Activated CD8-positive, alpha-beta memory T cell treated with anti-CD3 and anti-CD28 coated beads for 24 hours (primary cell): ENCODE data around the gene ASIC2.

Source experiments
- DNase-seq: peaks from one replicate; pipeline ENCODE4 v3.0.0-alpha.2; 2020

The ASIC2 gene

DNA sequence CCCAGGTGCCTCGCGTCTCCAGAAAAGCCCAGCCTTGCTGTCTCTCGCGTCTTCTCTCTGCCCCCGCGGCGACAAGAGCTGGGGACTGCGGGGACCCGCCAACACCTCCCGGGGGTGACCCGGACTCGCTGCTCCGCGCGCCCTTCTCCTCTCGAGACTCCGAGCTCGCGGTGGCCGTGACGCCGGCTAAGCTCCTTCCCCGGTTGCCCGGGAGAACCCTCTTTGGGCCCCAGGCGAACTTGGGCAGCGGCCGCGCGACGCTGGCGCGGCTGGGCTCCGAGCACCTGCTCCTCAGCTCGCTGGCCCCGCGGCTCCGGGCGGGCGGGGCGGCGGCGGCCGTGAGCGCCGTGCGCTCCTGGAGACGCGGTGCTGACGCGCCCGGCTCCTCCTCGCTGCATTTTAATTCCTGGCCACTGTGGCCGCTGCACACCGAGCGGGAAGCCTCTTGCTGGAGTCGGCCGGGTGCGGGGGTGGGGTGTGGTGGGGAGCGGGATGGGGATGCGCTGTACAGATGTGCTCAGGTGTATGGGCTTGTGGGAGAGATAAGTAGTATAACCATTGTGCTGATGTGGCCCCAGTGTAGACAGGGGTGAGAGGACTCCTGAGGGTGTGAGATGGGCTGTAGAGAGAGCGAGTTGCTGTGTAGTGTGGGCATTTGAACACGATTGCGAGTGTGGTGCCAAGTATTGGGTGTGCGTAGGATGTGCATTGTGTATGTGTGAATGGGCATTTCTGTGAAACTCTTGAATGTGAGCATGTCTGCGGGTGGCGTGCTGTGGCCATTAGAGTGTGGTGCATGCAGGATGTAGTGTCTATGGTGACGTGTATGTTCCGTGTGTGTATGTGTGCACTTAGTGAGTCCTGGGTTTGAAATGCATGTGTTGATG is at the start of gene ASIC2:
ASIC2 (minus strand) TSS at position 315 of the 887 bp plus-strand sequence.
- DNase-seq, result no peak

DNA sequence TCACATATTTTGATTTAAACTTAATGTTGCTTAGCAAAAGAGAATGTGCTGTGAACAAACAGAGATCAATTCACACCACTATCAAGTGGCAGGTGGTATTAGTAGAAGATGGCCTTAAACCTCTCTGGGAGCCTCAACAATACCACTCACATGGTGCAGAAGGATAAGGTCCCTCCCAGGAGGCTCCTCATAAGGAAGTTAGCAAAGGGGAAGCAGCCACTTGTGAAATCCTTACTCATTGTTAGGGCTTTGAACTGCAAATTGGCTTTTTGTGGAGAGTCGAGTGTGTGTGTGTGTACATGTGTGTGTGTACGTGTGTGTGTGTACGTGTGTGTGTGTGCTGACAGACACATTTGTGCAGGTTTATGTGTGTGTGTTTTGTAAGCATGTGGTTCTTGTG is 48.9 kb upstream of the ASIC2 start:
- DNase-seq, result no peak

DNA sequence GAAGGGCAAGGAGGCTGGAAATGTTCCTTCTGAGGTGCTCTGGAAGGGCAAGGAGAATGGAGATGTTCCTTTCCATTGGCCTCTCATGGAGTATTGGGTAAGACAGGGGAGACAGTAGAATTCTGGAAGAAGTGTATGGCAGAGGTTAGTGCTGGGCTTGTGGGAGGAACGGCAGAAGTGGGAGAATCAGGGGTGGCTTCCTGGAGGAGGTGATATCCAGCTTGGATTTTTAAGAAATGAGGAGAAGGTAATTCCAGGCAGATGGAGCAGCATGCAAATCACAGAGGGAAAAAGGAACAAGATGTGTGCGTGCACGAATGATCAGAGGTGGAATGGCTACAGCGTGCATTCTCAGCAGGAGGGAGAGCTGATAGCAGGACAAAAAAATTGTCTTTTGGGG is 45.1 kb upstream of the ASIC2 start:
- DNase-seq, result no peak

DNA sequence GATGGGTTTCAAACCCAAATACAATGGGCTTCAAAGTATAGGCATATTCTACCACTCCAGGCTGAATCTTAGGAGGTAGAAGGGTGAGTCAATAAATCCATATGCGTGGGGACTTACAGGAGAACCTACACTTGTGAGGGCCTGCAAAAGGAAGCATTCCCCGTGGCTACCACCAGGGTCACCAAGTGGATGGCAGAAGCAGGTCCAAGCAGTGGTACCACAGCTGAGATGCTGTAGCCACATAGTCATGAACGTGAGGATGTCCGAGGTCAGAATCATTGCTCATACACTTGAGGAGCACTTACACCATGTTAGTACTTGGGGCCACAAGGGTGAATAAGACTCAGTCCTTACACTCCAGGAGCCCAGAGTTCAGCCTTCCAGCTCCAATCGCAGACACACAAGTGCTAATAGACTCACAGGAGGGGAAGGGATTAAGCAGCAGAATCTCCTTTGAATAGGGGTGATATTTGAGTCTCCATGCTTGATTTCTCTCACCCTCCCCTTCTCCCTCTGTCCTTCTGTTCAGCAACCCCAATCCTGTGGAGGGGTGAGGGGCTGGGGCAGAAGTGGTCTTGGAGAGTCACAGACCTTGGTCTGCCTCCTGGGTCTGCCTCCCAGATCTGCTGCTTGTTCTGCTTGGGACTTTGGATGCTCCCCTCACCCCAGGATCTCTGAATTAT is 42.5 kb upstream of the ASIC2 start:
- no peak for DNase-seq

DNA sequence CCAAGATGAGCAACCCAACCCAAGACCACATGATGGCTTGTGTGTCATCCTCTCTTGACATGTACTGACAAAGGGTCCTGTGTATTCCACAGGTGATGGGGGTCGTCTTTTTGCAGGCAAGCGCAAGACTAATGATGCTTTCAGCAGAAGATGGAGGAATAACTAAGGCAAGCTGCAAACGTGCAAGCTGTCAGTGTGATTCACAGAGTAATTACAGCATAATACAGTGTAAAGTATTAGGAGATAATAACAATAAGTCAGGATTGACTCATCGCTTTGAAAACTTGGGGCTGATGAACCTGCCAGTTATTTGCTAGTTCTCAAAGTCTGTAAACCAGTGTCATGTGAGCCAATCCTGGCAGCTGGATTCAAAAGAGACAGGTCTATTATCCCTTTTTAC is 41.6 kb upstream of the ASIC2 start:
- no peak for DNase-seq

DNA sequence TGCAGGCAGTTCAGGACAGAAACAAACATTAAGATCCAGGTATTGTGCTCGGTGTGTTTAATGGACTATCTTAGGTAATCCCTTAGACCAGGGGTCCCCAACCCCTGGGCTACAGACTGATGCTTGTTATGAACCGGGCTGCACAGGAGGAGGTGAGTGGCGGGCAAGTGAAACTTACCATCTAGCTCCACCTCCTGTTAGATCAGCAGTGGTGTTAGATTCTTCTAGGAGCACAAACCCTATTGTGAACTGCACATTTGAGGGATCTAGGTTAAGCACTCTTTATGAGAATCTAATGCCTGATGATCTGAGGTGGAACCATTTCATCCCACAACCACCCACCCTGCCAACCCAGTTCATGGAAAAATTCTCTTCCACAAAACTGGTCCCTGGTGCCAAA is 37.8 kb upstream of the ASIC2 start:
- DNase-seq, result no peak

DNA sequence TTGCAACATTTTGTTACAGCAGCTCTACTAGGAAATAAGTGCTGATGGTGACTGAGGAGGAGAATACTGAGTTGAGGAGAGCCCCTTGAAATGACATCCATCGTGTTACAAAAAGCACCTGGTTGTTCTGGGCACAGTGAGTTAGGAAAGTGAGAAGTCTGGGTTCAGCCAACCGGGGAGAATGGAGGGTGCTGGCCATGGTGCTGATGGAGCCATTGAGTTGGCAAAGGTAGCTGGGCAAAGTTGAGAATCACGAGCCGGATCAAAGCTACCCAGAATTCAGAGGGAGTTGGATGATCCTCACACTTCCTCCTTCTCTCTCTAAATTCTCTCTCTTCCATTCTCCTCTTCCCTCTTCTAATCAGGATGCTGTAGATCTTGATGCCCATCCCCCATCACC is 35.0 kb upstream of the ASIC2 start:
- no peak for DNase-seq

DNA sequence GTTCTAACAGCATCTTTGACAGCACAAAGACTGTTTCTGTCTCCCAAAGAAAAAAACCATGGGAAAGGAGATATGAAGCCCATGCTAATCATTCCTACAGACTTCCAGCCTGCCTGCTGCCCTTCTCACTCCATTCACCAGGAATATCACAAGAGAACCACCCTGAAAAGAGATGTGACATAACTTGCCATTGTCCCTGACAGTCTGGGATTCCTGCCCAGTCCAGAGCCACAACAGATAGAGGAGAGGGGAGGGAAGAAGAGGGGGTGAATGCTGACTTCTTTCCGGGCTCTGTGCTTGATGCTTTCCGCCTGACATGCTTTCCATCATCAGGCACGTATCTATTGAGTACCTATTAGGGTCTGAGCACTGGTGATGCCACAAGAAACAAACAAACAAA is 31.6 kb upstream of the ASIC2 start:
- DNase-seq, result no peak

DNA sequence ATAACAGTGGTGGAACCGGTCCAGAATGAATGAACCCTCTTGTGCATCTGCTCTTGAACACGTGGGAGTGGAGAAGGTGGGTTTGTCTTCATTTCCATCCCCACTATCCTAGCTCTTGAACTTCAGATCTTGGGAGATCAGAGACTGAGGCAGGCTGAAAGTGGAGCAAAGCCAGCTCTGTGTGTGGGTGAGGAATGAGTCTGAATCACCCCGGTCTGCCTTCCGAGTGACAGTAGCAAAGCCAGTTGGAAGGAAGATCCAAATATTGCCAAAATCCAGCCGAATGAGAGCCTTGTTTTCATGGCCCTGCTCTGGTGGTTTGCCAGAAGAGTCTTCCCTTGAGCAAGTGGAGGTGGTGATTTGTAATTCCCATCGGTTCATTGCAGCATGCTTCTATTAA is 29.0 kb upstream of the ASIC2 start:
- DNase-seq, result no peak

DNA sequence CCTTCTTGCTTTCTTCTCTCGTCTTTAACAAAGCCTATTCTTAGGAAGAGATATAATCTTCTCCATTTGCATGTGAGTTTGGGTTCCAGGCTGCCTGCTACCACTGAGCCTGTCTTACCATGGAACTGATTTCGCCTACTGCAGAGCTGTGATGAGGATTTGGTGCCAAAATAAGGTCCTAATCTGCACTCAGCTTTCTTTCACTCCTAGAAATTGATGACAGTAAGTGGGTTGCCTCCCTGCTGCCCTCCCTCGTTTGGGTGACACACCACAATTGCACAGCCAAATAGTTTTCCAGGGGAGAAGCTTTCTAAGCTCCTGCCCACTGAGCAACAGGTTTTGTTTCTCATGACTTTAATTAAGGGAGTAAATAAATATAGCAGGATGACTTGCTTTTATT is 25.1 kb upstream of the ASIC2 start:
- DNase-seq, result no peak

DNA sequence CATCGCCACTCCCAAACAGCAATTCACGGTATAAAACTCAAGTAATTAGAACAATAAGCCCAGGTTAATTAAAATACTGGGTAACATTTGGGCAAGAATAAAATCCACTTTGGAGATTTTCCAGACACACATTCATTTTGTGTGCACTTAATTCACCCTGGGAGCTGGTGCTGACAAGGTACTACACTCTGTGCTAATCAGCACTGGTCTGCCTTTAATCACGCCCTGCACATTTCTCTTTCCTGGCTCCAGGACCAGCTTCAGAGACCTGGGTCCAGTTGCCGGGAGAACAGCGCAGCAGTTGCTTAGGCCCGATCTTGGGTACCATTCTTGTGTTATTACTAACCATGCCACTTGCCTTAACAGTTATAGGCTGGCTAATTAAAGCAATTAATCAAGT is 23.7 kb upstream of the ASIC2 start:
- DNase-seq, result no peak

DNA sequence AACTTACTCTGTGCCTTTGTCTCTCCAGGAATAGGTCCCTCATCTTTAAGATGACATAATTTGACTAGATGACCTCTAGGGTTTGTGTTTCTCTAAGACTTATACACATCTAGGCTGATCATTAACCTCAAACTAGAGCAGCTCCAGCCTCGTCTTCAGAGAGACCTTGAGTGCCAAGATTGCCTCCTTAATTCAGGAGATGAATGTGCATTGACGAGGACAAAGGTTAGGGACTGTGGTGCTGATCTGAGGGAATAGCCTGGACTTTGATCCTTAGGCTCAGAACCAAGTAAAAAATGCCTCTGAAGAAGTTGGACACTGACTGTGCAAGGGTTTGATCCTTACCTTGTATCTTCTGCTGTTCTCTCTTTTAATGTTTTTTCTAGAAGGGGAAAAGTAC is 17.2 kb upstream of the ASIC2 start:
- DNase-seq, result no peak

DNA sequence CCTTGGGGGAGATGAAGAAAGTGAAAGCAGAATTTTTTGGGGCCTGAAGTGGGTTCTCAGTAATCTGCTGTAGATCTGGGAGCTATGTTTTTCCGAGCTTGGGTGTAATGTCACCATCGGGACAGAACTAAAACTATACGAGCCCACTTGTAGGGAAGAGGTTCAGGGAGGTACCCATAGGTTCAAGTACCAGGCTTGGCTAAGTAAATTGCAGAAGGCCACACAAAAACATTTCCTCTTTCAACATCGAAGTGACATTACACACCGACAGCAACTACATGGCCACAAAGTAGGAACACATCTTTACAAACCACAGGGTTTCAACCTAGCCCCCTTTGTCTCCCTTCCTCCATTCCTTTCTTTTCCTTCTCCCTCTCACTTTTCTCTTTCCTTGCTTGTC is 10.2 kb upstream of the ASIC2 start:
- DNase-seq, result no peak

DNA sequence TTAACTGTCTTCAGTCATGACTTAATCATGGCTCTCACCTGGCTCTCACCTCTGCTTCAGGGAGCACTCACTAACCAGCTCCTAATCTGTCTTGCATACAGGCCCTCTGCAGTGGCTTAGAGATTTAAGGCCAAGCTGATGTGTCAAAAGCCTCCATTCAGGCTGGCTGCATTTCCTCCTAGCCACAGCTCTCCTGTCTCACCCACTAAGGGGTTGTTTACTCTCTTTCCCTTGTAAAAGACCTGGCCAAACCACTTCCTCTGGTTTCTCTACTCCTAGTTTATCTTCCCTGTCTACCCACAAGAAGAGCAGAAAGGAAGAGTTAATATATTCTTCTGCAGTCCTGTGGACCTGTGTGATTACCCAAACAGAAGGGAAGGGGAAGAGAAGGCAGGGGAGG is 9.3 kb upstream of the ASIC2 start:
- DNase-seq, result no peak

DNA sequence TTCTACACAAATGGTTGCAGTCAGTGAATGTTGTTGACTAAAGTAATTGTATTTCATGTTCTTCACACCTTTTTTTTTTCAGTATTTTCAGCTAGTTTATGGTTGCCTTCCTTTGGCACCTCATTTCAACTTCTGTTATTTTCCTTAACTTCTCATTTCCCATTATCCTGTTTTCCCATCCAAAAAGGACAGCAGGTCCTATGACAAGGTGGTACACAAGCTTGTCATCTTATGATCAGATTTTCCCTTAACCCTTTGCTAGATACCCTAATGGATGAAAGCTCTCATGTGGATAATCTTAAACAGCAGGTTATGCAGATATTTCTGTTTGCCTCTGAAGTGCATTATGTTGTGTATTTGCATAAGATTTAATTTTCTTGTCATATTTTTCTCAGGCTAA is 7.1 kb upstream of the ASIC2 start:
- no peak for DNase-seq

DNA sequence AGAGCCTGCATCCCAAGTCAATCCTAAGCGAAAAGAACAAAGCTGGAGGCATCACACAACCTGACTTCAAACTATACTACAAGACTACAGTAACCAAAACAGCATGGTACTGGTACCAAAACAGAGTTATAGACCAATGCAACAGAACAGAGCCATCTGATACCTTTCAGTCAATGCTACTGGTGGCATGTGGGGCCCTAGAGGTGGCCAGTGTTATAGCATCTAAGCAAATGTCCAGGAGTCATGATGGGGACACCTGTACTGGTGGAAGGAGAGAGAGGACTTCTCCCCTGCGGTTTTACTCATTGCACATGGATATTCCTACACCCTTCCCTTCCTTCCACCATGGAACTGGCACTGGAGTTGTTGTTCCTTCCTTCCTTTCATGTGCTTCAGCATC is 6.0 kb upstream of the ASIC2 start:
- DNase-seq, result no peak

DNA sequence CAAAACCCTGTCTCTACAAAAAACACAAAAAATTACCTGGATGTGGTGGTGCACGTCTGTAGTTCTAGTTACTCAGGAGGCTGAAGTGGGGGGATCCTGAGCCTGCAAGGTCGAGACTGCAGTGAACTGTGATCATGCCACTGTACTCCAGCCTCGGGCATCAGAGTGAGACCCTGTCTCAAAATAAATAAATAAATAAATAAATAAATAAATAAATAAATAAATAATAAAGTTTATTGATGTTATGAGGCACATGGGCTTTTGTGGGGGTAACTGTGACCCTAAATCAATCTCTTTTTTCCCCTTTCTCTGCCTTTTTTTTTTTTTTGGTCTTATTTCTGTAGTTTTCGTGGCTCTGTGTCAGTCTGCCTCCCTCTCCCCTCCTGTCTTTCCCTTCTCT is 4.5 kb upstream of the ASIC2 start:
- DNase-seq, result no peak

DNA sequence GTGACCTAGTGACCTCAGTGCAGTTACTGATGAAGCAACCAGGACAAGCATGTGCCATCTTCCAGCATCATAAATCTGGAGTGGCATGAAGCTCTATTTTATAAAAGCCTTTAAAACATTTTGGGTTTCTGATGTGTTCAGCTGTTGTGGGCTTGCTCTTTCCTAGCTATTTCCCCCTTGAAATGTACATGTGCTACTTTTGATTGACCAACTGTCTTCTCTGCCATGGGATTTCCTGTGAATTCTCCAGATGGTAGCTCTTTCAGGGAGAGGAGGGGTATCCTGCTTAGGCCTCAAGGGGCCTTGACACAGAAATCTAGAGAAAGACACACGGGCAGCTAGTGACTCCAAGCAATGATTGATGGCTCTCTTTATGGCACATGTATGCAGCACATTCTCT is 1.9 kb upstream of the ASIC2 start:
- DNase-seq, result no peak

DNA sequence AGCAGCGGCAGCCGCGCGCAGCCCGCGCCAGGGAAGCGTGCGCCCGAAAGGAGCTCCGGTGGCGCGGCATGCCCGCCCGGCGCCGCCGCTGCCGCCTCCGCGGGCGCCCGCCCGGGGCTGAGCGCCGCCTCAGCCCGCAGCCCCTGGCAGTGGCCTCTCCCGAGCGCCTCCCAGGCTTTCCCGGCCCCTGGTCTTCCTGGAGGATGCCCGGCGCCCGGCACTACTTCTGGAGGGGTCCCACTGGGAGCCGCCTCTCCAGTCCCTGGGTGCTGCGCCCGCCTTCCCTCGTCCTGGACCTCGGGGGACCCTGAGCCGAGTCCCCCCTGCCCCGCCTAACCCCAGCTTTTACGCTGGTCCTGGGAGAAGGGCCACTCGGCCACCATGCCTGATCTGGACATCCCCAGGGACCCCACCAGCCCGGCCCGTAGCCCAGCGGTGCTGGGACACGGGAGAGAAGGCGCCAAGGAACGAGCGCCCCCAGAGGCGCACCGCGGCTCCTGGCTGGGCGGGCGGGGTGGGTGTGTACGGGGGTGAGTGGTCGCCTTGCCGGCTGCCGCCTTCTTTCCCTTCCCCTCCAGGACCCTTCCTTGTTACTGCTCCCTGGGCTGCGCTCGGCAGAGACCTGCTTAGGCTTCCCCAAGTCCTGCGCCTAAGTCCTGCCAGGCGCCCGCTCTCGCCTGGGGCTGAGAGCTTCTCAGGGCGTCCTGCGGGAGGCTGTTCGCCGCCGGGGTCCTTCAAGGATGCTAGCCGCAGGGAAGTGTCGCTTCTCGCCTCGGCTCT is 704 bp downstream of the ASIC2 start:
- DNase-seq, result peak; percentile 55

DNA sequence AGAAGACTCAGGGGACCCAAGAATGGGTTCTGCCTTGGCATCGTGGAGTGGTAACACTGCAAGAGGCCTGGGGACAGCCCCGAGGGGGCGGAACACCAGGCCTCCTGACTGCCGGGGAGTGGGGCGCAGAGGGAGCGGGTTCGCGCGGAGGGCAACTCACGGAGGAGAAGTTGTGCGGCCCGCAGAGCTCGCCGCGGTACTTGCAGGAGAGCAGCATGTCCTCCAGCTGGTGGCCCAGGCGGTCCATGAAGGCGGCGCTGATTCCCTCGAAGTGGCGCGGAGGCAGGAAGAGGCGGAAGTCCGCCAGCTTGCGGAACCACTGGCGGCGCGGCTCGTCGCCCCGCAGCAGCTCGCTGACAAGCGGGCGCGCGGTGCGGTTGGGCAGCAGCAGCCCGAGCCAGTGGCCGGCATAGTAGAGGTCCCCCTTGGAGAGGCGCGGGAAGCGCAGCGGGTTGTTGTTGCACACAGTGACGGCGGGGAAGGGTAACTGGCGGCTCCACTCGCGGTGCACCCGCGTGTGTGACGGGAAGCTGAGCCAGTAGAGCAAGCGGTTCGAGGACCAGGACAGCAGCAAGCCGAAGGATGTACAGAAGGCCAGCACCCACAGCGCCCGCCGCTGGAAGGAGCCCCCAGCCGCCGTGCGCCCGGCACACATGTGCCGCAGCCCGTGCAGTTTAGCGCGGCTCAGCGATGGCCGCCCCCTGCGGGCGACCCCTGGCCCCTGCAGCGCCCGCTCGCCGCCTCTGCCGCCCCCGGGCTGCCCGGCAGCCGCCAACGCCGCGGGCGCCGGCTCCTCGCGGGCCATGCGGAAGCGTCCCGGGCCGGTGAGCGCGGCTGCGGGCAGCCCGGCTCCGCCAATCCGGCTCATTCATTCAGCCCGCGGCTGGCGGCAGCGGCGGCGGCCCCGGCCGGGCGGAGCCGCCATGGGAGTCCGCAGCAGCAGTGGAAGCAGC is 1.6 kb downstream of the ASIC2 start:
- DNase-seq, result peak; percentile 56

DNA sequence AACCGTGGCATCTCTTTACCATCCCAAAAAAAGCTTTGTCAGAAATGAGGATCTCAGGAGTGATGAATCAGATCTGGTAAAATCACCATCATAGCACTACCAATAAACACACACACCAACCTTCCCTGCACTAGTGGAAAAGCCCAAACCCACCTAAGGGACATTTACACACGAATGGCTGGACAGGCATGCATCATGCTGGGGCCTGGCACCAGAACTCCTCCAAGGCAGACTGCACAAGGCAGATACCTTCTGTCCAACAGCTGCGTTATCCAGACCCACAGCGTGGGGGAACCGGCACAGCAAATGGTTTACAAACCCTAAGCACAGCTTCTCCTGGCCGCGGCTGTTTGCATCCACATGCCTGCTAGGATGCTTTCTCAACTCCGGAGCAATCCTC is 2.8 kb downstream of the ASIC2 start:
- no peak for DNase-seq

DNA sequence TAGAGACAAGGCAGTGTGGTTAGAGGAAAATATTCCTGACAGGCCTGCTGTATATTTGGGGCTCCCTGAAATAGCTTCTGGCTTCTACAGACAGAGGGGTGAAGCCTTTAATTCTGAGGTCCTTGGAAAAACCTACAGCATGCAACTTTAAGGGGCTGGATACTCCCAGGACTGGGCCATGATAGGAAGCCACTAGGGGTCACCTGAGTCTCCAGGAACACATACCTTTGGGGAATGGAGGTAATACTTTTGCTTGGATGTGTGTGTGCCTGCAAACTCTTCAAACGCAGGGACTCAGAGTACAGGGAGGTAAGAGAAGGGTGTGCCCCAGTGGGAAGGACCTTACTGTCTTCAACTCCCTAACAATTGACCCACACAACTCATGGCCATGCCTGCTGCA is 4.1 kb downstream of the ASIC2 start:
- no peak for DNase-seq
